Right cardiac atrium (tissue), 5 donors: ENCODE results near the gene FTHL17. TPM values are rescaled to one million over a fixed set of nuclear protein-coding genes. Genes with fewer than 3 reads are reported as not detected.
A peak's percentile ranks its signal among the peaks of the same experiment; 100 is the strongest.

Experiments used
- ATAC-seq, 2 donors: fragments of 200-7000 bp; cut with Tn5 transposase; one replicate each; pipeline versions ENCODE4 v1.8.0 to v1.9.1; 2020; ENCODE audit warnings: moderate library complexity in 2 of 2, mild to moderate bottlenecking in 1 of 2
- DNase-seq, 3 donors: peaks; one replicate each; pipeline ENCODE4 v3.0.0-alpha.2; 2020
- H3K27ac ChIP-seq: one replicate; pipeline ENCODE4 v1.5.1; 2013; ENCODE audit warnings: mild to moderate bottlenecking, low read length, control low read depth, moderate library complexity
- H3K27me3 ChIP-seq: one replicate; pipeline ENCODE4 v1.6.1; 2013; ENCODE audit not compliant: control insufficient read depth, insufficient read depth
- H3K4me1 ChIP-seq: one replicate; pipeline ENCODE4 v1.6.1; 2013; ENCODE audit warnings: low read length; ENCODE audit not compliant: control insufficient read depth, insufficient read depth
- H3K4me3 ChIP-seq: one replicate; pipeline ENCODE4 v1.5.1; 2013; ENCODE audit warnings: low read length, control low read depth
- H3K9me3 ChIP-seq: one replicate; pipeline ENCODE4 v1.6.1; 2013; ENCODE audit warnings: low read length; ENCODE audit not compliant: control insufficient read depth
- WGBS: extraction: QIAGEN DNeasy Blood & Tissue Kit; methylation state at CpG from one replicate; pipeline ENCODE4 v1.1.7; 2013; 5-methylcytosine and 5-hydroxymethylcytosine counted together
- intact Hi-C, 4 donors: fragments of 100-400 bp; cut with DNase I; formaldehyde crosslinking; loops; one replicate each; pipeline versions ENCODE4 v1.11.0 to v1.14.0; 2022 to 2023
- polyA plus RNA-seq: library from polyadenylated mRNA; stranded (reverse); fragments of 200-250 nt; gene quantifications from one replicate; pipeline ENCODE4 v1.2.3, GENCODE V29; 2013
- total RNA-seq, 4 donors: library from RNA; stranded (reverse); fragmentation: NEBNext Ultra II Directional; extraction: Animal tissue kit (Norgen Biotek cat#: 25700); gene quantifications; one replicate each; pipeline ENCODE4 v1.2.1, GENCODE V29; 2021
- donor health status: healthy with polysubstance abuse.
- donor health status: DM: no; HTN: yes; CAD: no.
- donor health status: DM: no; HTN: no; CAD: no.
- donor health status: DM: no; HTN: yes; CAD: no; lungs with severe emphysema.
- donor health status: DM: yes; HTN: yes; CAD: no.

The FTHL17 gene
- total and polyA plus RNA-seq, 5 donors = not detected

- intact Hi-C loops = loop anchor here in 1 of 4 donors (10.0 kb wide), 1 partner anchor 626 kb away; no protein-coding TSS in a partner anchor
- ATAC-seq (peak in 1 of 2 donors; percentile 51), DNase-seq (peak in 2 of 3 donors; percentile 14 to 49)
Observed at GRCh38 chrX:31038575-31039326, 33.1 kb downstream of the FTHL17 start.

GRCh38 chrX:31036895-31037294 is 34.9 kb downstream of the FTHL17 start:
- no peaks in the 10 kb centered on the region for H3K4me1 ChIP-seq
- H3K27ac ChIP-seq = no peak overlapping the region
- WGBS = 44% methylated on average over 3 of the region's 3 CpGs
- intact Hi-C loops = loop anchor here in 1 of 4 donors (10.0 kb wide), 1 partner anchor 628 kb away; no protein-coding TSS in a partner anchor
- no peaks in the 10 kb centered on the region for H3K27me3 ChIP-seq
- peak in 2 of 3 donors; percentile 22 to 26 for DNase-seq
- no peak overlapping the region for H3K4me3 ChIP-seq
- H3K9me3 ChIP-seq = no peaks in the 10 kb centered on the region
- ATAC-seq = peak; percentile 57 to 71

More at GRCh38 chrX:31038575-31039326, 33.1 kb downstream of the FTHL17 start:
- Histone ChIP-seq H3K27me3 (no peaks in the 10 kb centered on the region), H3K9me3 (no peaks in the 10 kb centered on the region), H3K4me3 (no peak overlapping the region), H3K4me1 (no peaks in the 10 kb centered on the region), H3K27ac (no peak overlapping the region)
- WGBS = 19% methylated on average over 6 of the region's 6 CpGs

GRCh38 chrX:31027351-31027750 is 44.5 kb downstream of the FTHL17 start:
- intact Hi-C loops = no loop called here
- Histone ChIP-seq H3K4me3 (no peak overlapping the region), H3K9me3 (no peaks in the 10 kb centered on the region), H3K27ac (no peak overlapping the region), H3K27me3 (no peaks in the 10 kb centered on the region), H3K4me1 (no peaks in the 10 kb centered on the region)
- ATAC-seq (no peak), DNase-seq (no peak)

DNA sequence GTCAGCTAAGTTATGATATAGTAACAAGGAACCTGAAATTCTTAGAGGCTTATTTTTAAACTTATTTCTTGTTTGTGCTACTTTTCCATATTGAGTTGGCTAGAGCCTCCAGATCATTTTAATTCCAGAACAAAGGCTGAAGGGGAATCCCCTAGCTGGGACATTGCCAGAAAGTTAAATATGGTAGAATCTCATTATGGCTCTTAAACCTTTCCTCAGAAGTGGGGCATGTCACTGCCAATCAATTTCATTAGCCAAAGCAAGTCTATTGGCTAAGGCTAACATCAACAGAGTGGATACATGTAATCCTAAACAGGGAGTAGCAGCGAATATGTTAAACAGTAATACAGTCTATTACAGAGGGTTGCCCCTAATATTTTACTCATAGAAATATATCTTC is 47.0 kb downstream of the FTHL17 start:
- WGBS = 96% methylated on average over 1 of the region's 1 CpG
- ATAC-seq (no peak), DNase-seq (no peak)
- Histone ChIP-seq H3K9me3 (no peaks in the 10 kb centered on the region), H3K4me3 (no peak overlapping the region), H3K4me1 (no peaks in the 10 kb centered on the region), H3K27ac (no peak overlapping the region), H3K27me3 (no peaks in the 10 kb centered on the region)
- intact Hi-C loops = no loop called here

DNA sequence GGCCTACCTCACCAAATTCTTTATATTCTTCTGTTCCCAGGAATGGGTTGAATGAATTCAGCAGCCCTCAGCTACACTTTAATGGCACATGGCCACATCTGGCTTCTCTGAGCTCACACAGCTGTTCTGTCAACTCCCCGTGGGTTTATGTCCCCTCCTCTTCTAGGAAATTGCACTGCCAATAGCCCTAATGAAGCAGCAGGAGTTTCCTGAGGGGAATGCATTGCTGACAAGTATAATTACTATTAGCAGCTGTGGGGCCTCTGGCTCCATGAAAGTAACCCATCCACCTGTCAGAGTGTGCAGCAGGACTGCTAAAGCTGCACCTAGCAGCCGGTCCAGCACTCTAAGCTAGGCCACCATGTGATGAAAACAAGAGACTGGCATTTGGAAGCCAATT is 50.3 kb downstream of the FTHL17 start:
- Histone ChIP-seq H3K27ac (no peak overlapping the region), H3K27me3 (no peaks in the 10 kb centered on the region), H3K4me3 (no peak overlapping the region), H3K4me1 (no peaks in the 10 kb centered on the region), H3K9me3 (no peaks in the 10 kb centered on the region)
- intact Hi-C loops = no loop called here
- DNase-seq = peak in 2 of 3 donors; percentile 44 to 51
- ATAC-seq = peak in 1 of 2 donors; percentile 55
- 46% methylated on average over 2 of the region's 2 CpGs for WGBS

Other genes starting within 250 kb of the FTHL17 start
- 10 to 100 TPM; 14.7 to 22.0 (median 19.1) TPM for gene TAB3, start 182.8 kb downstream of the FTHL17 start, total RNA-seq
- 6.9 TPM for gene TAB3, start 182.8 kb downstream of the FTHL17 start, polyA plus RNA-seq